HL-60 (cell line): ENCODE data around the gene NYNRIN.

Source experiments
- DNase-seq, 2 experiments: peaks; one replicate each; pipeline ENCODE4 v3.0.0-alpha.2; 2010 to 2020; ENCODE audit warnings: low read depth in 1 of 2, low spot score in 1 of 2
- H3K27ac ChIP-seq: fragments of 250-450 bp; sonication (Bioruptor Pico); replicated peaks from 2 replicates; pipeline ENCODE4 v1.5.1; 2020; ENCODE audit warnings: mild to moderate bottlenecking, moderate library complexity
- H3K27me3 ChIP-seq: fragments of 250-450 bp; sonication (Bioruptor Pico); 2 replicates; pipeline ENCODE4 v1.5.1; 2021; ENCODE audit warnings: mild to moderate bottlenecking, moderate library complexity; ENCODE audit not compliant: insufficient read depth, poor library complexity, severe bottlenecking
- H3K4me3 ChIP-seq: replicated peaks from 2 replicates; pipeline ENCODE4 v1.5.1; 2011; ENCODE audit warnings: mild to moderate bottlenecking, control low read depth, low read length; ENCODE audit not compliant: insufficient read depth
- GABPA ChIP-seq: IDR thresholded peaks from 2 replicates; pipeline ENCODE4 v1.6.1; 2012; ENCODE audit warnings: low read depth
- POLR2AphosphoS5 ChIP-seq: IDR thresholded peaks from 2 replicates; pipeline ENCODE4 v1.6.1; 2012; ENCODE audit warnings: low read depth
- SPI1 ChIP-seq: IDR thresholded peaks from 2 replicates; pipeline ENCODE4 v1.6.1; 2012; ENCODE audit warnings: low read depth, mild to moderate bottlenecking, borderline replicate concordance
- TF ChIP-seq, protein P1 (sequence below): IDR thresholded peaks from one replicate; pipeline ENCODE4 v1.5.1; 2011; ENCODE audit warnings: low read length, control low read depth, inconsistent platforms; ENCODE audit not compliant: insufficient read depth
- TF ChIP-seq, protein P2 (sequence below): IDR thresholded peaks from 2 replicates; pipeline ENCODE4 v1.6.1; 2012; ENCODE audit warnings: low read depth; ENCODE audit not compliant: insufficient replicate concordance

NYNRIN gene

DNA sequence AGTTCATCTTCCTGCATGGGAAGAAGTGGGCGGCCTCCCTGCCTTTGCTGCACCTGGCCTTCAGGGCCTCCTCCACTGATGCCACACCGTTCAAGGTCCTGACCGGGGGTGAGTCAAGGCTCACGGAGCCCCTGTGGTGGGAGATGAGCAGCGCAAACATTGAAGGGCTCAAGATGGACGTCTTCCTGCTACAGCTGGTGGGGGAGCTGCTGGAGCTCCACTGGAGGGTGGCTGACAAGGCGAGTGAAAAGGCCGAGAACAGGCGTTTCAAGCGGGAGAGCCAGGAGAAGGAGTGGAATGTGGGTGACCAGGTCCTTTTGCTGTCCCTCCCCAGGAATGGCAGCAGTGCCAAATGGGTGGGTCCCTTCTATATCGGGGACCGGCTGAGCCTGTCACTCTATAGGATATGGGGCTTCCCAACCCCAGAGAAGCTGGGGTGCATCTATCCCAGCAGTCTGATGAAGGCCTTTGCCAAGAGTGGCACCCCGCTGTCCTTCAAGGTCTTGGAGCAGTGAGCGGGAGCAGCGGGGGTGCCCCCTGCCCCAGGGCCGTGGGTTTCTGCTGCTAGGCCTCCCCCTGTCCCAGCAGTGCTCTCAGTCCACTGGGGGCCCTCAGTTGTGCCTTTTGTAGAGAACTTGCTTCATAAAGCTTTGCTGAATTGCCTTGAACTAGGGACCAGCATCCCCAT, 18.3 kb downstream of the NYNRIN start:
- TF ChIP-seq, protein P1, sequence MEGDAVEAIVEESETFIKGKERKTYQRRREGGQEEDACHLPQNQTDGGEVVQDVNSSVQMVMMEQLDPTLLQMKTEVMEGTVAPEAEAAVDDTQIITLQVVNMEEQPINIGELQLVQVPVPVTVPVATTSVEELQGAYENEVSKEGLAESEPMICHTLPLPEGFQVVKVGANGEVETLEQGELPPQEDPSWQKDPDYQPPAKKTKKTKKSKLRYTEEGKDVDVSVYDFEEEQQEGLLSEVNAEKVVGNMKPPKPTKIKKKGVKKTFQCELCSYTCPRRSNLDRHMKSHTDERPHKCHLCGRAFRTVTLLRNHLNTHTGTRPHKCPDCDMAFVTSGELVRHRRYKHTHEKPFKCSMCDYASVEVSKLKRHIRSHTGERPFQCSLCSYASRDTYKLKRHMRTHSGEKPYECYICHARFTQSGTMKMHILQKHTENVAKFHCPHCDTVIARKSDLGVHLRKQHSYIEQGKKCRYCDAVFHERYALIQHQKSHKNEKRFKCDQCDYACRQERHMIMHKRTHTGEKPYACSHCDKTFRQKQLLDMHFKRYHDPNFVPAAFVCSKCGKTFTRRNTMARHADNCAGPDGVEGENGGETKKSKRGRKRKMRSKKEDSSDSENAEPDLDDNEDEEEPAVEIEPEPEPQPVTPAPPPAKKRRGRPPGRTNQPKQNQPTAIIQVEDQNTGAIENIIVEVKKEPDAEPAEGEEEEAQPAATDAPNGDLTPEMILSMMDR = no peak
- no peak for TF ChIP-seq GABPA
- TF ChIP-seq SPI1 = no peak
- TF ChIP-seq POLR2AphosphoS5 = no peak
- TF ChIP-seq, protein P2, sequence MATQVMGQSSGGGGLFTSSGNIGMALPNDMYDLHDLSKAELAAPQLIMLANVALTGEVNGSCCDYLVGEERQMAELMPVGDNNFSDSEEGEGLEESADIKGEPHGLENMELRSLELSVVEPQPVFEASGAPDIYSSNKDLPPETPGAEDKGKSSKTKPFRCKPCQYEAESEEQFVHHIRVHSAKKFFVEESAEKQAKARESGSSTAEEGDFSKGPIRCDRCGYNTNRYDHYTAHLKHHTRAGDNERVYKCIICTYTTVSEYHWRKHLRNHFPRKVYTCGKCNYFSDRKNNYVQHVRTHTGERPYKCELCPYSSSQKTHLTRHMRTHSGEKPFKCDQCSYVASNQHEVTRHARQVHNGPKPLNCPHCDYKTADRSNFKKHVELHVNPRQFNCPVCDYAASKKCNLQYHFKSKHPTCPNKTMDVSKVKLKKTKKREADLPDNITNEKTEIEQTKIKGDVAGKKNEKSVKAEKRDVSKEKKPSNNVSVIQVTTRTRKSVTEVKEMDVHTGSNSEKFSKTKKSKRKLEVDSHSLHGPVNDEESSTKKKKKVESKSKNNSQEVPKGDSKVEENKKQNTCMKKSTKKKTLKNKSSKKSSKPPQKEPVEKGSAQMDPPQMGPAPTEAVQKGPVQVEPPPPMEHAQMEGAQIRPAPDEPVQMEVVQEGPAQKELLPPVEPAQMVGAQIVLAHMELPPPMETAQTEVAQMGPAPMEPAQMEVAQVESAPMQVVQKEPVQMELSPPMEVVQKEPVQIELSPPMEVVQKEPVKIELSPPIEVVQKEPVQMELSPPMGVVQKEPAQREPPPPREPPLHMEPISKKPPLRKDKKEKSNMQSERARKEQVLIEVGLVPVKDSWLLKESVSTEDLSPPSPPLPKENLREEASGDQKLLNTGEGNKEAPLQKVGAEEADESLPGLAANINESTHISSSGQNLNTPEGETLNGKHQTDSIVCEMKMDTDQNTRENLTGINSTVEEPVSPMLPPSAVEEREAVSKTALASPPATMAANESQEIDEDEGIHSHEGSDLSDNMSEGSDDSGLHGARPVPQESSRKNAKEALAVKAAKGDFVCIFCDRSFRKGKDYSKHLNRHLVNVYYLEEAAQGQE = no peak
- no peak for DNase-seq
- no peaks in the 10 kb centered on the region for H3K27me3 ChIP-seq
- H3K4me3 ChIP-seq = no peak overlapping the region
- no peak overlapping the region for H3K27ac ChIP-seq

DNA sequence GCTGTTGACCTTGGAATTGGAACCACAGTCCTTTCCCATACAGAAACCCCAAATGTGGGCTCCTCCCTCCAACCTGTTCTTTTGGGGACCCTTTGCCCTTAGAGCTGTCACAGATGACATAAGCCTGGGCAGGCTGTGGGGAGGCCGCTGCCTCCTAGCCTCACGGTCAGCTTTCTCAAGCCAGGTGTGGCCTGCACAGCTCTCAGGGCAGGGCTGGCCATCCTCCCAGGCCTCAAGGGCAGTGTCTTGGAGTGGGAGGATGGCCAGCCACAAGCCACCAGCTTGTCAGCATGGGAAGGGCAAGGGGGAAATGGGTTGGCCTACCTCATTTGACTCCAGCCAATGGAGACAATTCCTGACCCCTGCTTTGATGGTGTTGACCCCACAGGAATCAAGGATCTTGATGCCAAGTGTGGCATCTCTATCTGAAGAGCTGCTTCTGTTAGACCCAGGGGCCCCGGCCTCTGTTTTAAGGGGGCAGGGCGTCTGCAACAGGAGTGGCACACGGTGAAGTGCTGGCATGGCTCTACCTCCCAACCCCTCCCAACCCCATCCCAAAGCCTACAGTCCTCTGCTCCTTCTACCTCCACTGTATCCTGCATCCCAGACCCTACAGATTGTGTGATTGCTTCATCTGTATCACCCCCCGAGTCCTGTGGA, 19.2 kb downstream of the NYNRIN start:
- H3K4me3 ChIP-seq = no peak overlapping the region
- H3K27ac ChIP-seq = no peak overlapping the region
- DNase-seq = no peak
- TF ChIP-seq POLR2AphosphoS5 (no peak), SPI1 (no peak), GABPA (no peak)
- TF ChIP-seq, protein P2 = no peak
- TF ChIP-seq, protein P1 = no peak
- H3K27me3 ChIP-seq = no peaks in the 10 kb centered on the region

DNA sequence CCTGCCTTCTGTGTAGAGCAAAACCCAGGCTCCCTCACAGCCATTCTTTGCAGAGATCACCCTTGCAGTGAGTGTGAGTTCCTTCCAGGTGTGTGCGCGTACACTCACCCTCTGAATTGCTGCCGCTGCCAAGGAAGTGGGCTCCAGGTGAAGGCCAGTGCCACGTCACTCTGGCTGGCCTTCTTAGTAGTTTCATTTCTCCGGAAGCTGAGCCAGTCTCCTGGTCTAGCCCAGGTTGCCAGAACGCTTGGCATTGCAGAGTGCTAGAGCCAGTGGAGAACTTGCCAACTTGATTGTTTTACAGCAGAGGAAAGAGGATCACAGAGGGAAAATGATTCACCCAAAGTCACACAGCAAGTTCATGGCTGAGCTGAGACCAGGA, 19.7 kb downstream of the NYNRIN start:
- H3K27ac ChIP-seq = no peak overlapping the region
- no peak for DNase-seq
- no peaks in the 10 kb centered on the region for H3K27me3 ChIP-seq
- TF ChIP-seq, protein P1 = no peak
- TF ChIP-seq, protein P2 = no peak
- TF ChIP-seq GABPA = no peak
- TF ChIP-seq SPI1 = no peak
- no peak for TF ChIP-seq POLR2AphosphoS5
- H3K4me3 ChIP-seq = no peak overlapping the region
